SU-DHL-6 (cell line): ENCODE data around the gene CUEDC1.
"Not testable (repeated sequence)": the region's sequence is repeated elsewhere in the genome, so short reads cannot be mapped to it uniquely, and the experiment has no call there.

Experiments
- H2AFZ ChIP-seq: fragments of 200-600 bp; sonication (generic); 2 replicates; pipeline ENCODE4 v1.6.1; 2014; ENCODE audit warnings: low read depth, mild to moderate bottlenecking, moderate library complexity, mixed read lengths, antibody characterized with exemption, low read length; ENCODE audit not compliant: severe bottlenecking
- H3F3A ChIP-seq: fragments of 200-600 bp; shearing (Covaris generic); 2 replicates; pipeline ENCODE4 v1.6.0; 2016; ENCODE audit warnings: antibody characterized with exemption, mild to moderate bottlenecking; ENCODE audit not compliant: insufficient read depth
- H3K27ac ChIP-seq: fragments of 200-600 bp; sonication (generic); 2 replicates; pipeline ENCODE4 v1.5.1; 2016; ENCODE audit warnings: low read depth, mild to moderate bottlenecking, low read length, moderate library complexity, mixed read lengths
- H3K27me3 ChIP-seq: fragments of 200-600 bp; sonication (generic), shearing (Covaris generic); 2 replicates; pipeline ENCODE4 v1.6.0; 2014; ENCODE audit warnings: mild to moderate bottlenecking, low read length
- H3K36me3 ChIP-seq: fragments of 200-600 bp; sonication (generic); 2 replicates; pipeline ENCODE4 v1.6.1; 2014; ENCODE audit warnings: mild to moderate bottlenecking, low read length, mixed read lengths
- H3K4me2 ChIP-seq: fragments of 300-600, 200-600 bp; shearing (Covaris generic), sonication (generic); 2 replicates; pipeline ENCODE4 v1.6.0; 2014; ENCODE audit warnings: low read length, low read depth, mild to moderate bottlenecking; ENCODE audit not compliant: poor library complexity, severe bottlenecking
- H3K4me3 ChIP-seq: fragments of 200-600 bp; sonication (generic); 2 replicates; pipeline ENCODE4 v1.5.1; 2014; ENCODE audit warnings: antibody characterized with exemption, low read length, mild to moderate bottlenecking, mixed read lengths; ENCODE audit not compliant: insufficient read depth, poor library complexity, severe bottlenecking
- H3K79me2 ChIP-seq: fragments of 200-600 bp; sonication (generic); 2 replicates; pipeline ENCODE4 v1.6.1; 2014; ENCODE audit warnings: mild to moderate bottlenecking, low read length, moderate library complexity; ENCODE audit not compliant: insufficient read depth
- H3K9ac ChIP-seq: fragments of 200-600 bp; sonication (generic); 2 replicates; pipeline ENCODE4 v1.7.0; 2014; ENCODE audit warnings: mild to moderate bottlenecking, low read length
- H3K9me2 ChIP-seq: fragments of 200-600 bp; sonication (generic); replicated peaks from 2 replicates; pipeline ENCODE4 v1.6.1; 2014; ENCODE audit warnings: low read length; ENCODE audit not compliant: insufficient read depth
- H3K9me3 ChIP-seq: fragments of 200-600 bp; sonication (generic); 2 replicates; pipeline ENCODE4 v1.6.1; 2014; ENCODE audit warnings: low read length, mixed read lengths; ENCODE audit not compliant: insufficient read depth
- H4K20me1 ChIP-seq: fragments of 200-600 bp; sonication (generic); 2 replicates; pipeline ENCODE4 v1.6.1; 2014; ENCODE audit warnings: low read depth, mild to moderate bottlenecking, antibody characterized with exemption, low read length, moderate library complexity, mixed read lengths
- EZH2phosphoT487 ChIP-seq: fragments of 200-600 bp; sonication (generic), shearing (Covaris generic); conservative IDR thresholded peaks from 2 replicates; pipeline ENCODE4 v1.6.1; 2018; ENCODE audit warnings: mild to moderate bottlenecking, antibody characterized with exemption, low read length, moderate library complexity, mixed read lengths
- TF ChIP-seq, protein P1 (sequence below): fragments of 200-600 bp; sonication (generic); IDR thresholded peaks from one replicate; pipeline ENCODE4 v1.5.1; 2017; ENCODE audit warnings: antibody characterized with exemption, mild to moderate bottlenecking, low read length, moderate library complexity; ENCODE audit not compliant: insufficient read depth, poor library complexity, severe bottlenecking

The CUEDC1 gene

DNA sequence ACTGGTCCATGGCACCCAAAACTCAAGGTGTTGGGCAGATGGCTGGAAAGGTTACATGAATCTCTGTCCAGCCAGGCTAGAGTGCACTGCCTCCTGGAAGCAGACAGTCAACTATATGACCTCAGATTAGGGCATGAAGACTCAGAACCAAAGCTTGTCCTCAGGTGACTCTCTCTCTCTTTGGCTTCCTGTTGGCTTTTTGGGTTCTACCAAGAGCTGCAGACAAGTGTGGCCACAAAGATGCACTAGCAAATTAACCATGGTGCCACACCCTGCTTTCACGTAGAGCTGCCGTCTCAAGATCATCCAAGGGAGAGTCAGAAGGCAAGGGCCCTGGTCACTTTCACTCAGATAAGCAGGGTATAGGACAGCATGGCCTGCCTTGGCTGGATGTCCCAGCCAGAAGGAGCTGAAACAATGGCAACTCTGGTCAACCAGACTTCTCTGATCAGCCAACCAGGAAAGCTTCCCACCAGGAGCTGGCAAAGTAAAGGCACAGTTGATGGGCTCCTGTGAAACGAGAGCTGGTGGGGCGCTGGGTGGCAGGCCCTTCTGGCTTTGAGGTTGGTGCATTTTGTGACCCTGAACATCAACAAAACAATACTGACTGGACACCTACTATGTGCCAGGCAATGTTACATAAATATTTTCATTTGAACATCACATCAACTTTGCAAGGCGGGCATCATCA is 31.9 kb downstream of the CUEDC1 start:
- TF ChIP-seq, protein P1, sequence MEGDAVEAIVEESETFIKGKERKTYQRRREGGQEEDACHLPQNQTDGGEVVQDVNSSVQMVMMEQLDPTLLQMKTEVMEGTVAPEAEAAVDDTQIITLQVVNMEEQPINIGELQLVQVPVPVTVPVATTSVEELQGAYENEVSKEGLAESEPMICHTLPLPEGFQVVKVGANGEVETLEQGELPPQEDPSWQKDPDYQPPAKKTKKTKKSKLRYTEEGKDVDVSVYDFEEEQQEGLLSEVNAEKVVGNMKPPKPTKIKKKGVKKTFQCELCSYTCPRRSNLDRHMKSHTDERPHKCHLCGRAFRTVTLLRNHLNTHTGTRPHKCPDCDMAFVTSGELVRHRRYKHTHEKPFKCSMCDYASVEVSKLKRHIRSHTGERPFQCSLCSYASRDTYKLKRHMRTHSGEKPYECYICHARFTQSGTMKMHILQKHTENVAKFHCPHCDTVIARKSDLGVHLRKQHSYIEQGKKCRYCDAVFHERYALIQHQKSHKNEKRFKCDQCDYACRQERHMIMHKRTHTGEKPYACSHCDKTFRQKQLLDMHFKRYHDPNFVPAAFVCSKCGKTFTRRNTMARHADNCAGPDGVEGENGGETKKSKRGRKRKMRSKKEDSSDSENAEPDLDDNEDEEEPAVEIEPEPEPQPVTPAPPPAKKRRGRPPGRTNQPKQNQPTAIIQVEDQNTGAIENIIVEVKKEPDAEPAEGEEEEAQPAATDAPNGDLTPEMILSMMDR: no peak
- no peak for TF ChIP-seq EZH2phosphoT487
- Histone ChIP-seq H3F3A (no peaks in the 10 kb centered on the region), H3K4me2 (no peak overlapping the region), H4K20me1 (no peaks in the 10 kb centered on the region), H3K9ac (no peak overlapping the region), H3K36me3 (no peaks in the 10 kb centered on the region), H3K4me3 (no peak overlapping the region), H3K9me3 (no peaks in the 10 kb centered on the region), H3K27me3 (no peaks in the 10 kb centered on the region), H3K79me2 (no peaks in the 10 kb centered on the region), H2AFZ (no peak overlapping the region), H3K27ac (no peak overlapping the region), H3K9me2 (no peaks in the 10 kb centered on the region)

DNA sequence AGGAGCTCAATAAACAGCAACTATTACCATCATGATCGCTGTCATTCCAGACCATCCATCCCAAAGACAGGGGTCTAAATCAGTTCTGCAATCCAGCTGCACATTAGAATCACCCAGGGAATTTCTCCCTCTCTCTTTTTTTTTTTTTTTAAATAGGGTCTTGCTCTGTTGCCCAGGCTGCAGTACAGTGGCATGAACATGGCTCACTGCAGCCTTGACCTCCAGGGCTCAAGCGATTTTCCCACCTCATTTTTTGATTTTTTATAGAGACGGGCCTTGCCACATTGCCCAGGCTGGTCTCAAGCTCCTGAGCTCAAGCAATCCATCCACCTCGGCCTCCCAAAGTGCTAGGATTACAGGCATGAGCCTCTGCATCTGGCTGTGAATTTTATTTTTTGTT is 32.5 kb downstream of the CUEDC1 start:
- not testable (repeated sequence) for H3K9ac ChIP-seq, H2AFZ ChIP-seq, H3F3A ChIP-seq, H3K9me2 ChIP-seq, H4K20me1 ChIP-seq, H3K27ac ChIP-seq, H3K79me2 ChIP-seq, H3K4me2 ChIP-seq, H3K9me3 ChIP-seq, H3K4me3 ChIP-seq, H3K36me3 ChIP-seq, H3K27me3 ChIP-seq

DNA sequence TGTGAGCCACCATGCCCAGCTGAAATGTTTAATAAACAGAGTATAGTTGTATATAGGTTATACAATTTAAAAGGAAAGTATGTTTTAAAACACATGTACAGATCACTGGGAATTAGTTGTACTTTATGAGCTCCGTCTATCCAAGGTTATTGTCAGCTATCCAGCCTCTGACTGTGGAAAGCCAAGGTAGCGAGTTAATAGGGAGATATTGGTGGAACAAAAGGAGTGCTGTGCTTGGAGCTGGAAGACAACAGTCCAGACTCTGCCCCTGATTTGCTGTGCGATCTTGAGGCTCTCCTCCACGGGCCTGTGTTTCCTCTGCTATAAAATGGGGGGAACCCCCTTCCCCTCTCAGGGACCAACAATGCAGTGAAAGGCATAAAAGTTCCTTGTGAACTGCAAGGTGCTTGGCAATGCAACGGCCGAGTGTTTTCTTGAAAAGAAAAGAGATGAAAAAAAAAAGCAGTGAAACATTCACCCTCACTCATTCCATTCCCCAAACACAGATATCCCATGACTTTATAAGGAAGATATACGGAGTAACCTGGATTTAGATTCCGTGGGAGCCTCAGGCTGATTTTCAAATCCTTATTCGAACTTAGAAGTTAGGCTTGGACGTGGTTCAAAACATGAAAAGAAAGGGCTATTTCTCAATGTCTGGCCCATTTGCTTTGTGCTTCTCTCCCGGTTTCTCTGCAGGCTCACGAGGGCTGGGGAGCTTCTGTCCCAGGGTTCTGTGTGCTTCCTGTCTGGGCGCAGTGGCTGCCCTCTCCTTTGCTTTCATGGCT is 34.1 kb downstream of the CUEDC1 start:
- no peaks in the 10 kb centered on the region for H3K27me3 ChIP-seq
- no peaks in the 10 kb centered on the region for H3K36me3 ChIP-seq
- H3K79me2 ChIP-seq: no peaks in the 10 kb centered on the region
- no peaks in the 10 kb centered on the region for H3F3A ChIP-seq
- TF ChIP-seq EZH2phosphoT487: no peak
- no peaks in the 10 kb centered on the region for H3K9me3 ChIP-seq
- H3K9me2 ChIP-seq: no peaks in the 10 kb centered on the region
- H3K4me2 ChIP-seq: no peak overlapping the region
- no peaks in the 10 kb centered on the region for H4K20me1 ChIP-seq
- no peak overlapping the region for H3K9ac ChIP-seq
- no peak overlapping the region for H3K27ac ChIP-seq
- no peak overlapping the region for H2AFZ ChIP-seq
- no peak overlapping the region for H3K4me3 ChIP-seq

DNA sequence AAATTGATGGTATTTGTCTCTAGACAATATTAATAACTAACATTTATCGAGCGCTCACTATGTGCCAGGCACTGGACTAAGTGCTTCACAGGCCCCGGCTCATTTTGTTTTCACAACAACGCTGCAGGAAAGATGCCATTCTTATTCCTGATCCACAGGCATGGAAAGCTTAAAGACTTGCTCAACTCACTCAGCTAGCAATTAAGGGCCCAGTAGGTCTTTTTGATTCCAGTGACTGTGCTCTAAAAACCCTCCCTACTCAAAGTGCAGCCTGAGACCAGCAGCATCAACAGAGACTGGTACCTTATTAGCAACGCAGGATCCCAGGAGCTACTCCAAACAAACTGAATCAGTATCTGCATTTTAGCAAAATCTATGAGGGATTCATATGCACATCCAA is 35.3 kb downstream of the CUEDC1 start:
- Histone ChIP-seq H3K79me2 (no peaks in the 10 kb centered on the region), H3K27ac (no peak overlapping the region)
- TF ChIP-seq, protein P1: no peak
- TF ChIP-seq EZH2phosphoT487: no peak

More for the DNA sequence above, 35.3 kb downstream of the CUEDC1 start:
- H3K9me3 ChIP-seq: no peaks in the 10 kb centered on the region
- H3K27me3 ChIP-seq: no peaks in the 10 kb centered on the region
- H3F3A ChIP-seq: no peaks in the 10 kb centered on the region
- H4K20me1 ChIP-seq: no peaks in the 10 kb centered on the region
- no peaks in the 10 kb centered on the region for H3K9me2 ChIP-seq
- no peak overlapping the region for H3K4me2 ChIP-seq
- no peak overlapping the region for H3K4me3 ChIP-seq
- H3K36me3 ChIP-seq: no peaks in the 10 kb centered on the region
- H2AFZ ChIP-seq: no peak overlapping the region
- H3K9ac ChIP-seq: no peak overlapping the region
